Measurements from ENCODE around the gene SOX5. TPM values are rescaled to one million over a fixed set of nuclear protein-coding genes. Genes with fewer than 3 reads are reported as not detected.

SOX5 gene
- total RNA-seq, 2 experiments from 2014 or later, result not detected

DNA sequence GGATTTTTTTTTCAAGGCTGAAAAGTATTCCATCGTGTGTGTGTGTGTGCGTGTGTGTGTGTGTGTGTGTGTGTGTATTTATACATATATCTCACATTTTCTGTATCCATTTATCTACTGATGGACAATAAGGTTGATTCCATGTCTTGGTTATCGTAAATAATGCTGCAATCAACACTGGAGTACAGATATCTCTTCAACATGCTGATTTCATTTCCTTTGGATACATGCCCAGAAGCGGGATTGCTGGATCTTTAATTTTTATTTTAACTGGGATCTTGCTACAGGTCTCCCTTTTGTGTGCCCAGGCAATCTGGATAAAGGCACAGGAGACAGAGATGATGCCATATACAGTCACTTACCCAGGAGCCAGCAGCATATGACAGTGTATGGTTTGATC lies 338.1 kb downstream of the SOX5 start:
- ATAC-seq (ENCODE audit: low read depth), result no peak
- POLR2A ChIA-PET, result no interaction called here
- H3K4me1 Mint-ChIP-seq, result no peaks in the 10 kb centered on the region

DNA sequence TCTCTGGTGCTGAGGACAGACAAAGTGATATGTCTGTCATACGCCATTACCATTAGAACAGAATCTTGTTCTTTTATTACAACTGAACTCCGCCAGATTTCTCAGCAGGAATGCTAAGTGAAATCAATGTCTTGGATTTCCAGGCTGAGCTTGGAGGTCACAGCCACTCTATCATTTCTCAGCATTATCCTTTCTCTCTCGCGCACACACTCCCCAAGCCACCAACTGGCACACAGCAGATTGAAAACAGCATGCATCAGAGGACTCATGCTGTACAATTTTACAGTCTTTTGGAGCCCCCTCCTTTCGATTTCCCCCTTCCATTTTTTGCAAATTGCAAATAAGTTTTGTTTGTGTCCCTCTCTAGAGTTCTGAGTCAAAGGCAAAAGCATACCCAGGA lies 348.6 kb downstream of the SOX5 start:
- no peak overlapping the region for H3K4me3 Mint-ChIP-seq
- H3K27me3 Mint-ChIP-seq, result peaks cover 1% of the 10 kb centered on the region
- no peaks in the 10 kb centered on the region for H3K4me1 Mint-ChIP-seq
- DNase-seq, result no peak
- peaks cover 9% of the 10 kb centered on the region for H3K9me3 Mint-ChIP-seq
- ATAC-seq (ENCODE audit: low read depth), result no peak
- H3K27ac Mint-ChIP-seq, result no peak overlapping the region
- POLR2A ChIA-PET, result no interaction called here
- no peaks in the 10 kb centered on the region for H3K36me3 Mint-ChIP-seq

More for the DNA sequence above, 338.1 kb downstream of the SOX5 start:
- Mint-ChIP-seq H3K4me3 (no peak overlapping the region), H3K36me3 (no peaks in the 10 kb centered on the region), H3K27me3 (no peaks in the 10 kb centered on the region), H3K27ac (no peak overlapping the region), H3K9me3 (peaks cover 4% of the 10 kb centered on the region)
- no peak for DNase-seq

DNA sequence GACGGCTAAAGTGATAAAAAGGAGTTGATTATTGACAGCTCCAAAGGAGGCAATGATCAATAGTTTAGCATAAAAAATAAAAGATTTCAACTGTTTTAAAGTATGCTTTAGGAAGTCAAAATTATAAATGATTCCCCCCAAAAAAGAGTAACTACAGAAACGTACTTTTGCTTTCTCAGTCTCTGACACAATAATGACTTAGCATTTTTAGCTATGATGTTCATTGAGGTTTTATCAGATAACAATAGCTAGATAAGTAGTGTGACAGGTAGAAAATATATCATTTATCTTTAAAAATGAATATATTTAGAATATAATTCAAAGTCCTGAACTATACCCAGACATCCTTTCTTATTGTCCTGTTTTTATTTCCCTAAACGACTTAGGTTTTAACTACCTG lies 352.9 kb downstream of the SOX5 start:
- Mint-ChIP-seq H3K4me1 (no peaks in the 10 kb centered on the region), H3K27me3 (peaks cover 1% of the 10 kb centered on the region), H3K36me3 (no peaks in the 10 kb centered on the region), H3K4me3 (no peak overlapping the region), H3K9me3 (peaks cover 6% of the 10 kb centered on the region), H3K27ac (no peak overlapping the region)
- POLR2A ChIA-PET, result no interaction called here
- ATAC-seq (ENCODE audit: low read depth) (no peak), DNase-seq (no peak)

DNA sequence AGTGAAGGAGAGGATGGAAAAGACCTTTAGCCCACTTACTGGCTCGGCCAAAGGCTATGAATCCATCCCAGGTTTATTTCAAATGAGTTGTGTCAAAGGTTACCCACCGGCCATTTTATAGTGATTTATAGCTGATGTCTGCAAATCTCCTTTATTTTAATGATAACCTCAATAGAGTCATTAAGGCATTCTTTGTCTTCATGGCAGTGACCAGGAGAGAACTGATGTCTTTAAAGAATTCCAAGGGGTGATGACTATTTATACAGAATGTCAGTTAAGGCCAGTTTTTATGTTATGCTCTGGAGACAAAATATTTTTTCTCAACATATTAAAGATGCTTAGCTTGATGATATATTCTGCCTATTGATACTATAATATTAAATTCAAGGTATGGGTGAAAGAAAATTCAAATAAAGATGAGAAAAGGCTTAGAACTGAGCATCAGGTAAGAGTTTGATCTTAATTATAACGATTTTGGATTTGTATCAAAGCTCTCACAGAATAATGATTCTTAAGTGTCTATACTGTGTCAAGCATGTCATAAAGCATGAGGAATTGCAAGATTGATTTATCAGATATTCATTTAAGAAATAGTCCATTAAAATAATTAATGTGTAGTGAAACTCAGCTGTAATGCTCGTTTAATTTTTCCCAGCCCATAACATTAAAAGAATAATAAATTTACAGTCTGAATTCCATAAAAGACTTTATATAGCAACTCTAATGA lies 361.5 kb downstream of the SOX5 start:
- H3K27me3 Mint-ChIP-seq, result no peaks in the 10 kb centered on the region
- no peak for DNase-seq
- no peaks in the 10 kb centered on the region for H3K9me3 Mint-ChIP-seq

DNA sequence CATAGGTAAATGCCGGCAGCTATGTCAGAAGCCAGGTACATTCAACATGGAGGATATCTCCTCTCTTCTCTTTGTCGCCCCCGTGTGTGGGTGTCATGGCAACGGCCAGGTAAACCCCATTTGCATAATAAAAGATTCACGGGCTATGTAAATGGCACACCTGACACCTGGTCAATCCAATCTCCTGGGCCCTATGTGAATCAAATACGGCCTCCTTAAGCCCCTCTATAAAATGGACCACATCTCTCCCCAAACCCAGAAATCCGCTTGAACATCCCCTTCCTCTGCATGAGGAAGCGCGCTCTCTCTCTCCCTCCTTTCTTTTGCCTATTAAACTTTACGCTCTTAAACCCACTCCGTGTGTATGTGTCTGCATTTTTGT lies 363.7 kb downstream of the SOX5 start:
- H3K27me3 Mint-ChIP-seq, result no peaks in the 10 kb centered on the region
- DNase-seq (no peak), ATAC-seq (ENCODE audit: low read depth) (no peak)
- no peaks in the 10 kb centered on the region for H3K36me3 Mint-ChIP-seq
- no peaks in the 10 kb centered on the region for H3K4me1 Mint-ChIP-seq
- H3K4me3 Mint-ChIP-seq, result no peak overlapping the region
- H3K27ac Mint-ChIP-seq, result no peak overlapping the region
- no peaks in the 10 kb centered on the region for H3K9me3 Mint-ChIP-seq
- POLR2A ChIA-PET, result no interaction called here

More for the DNA sequence above, 361.5 kb downstream of the SOX5 start:
- Mint-ChIP-seq H3K4me3 (no peak overlapping the region), H3K4me1 (no peaks in the 10 kb centered on the region), H3K36me3 (no peaks in the 10 kb centered on the region), H3K27ac (no peak overlapping the region)
- POLR2A ChIA-PET, result no interaction called here
- ATAC-seq (ENCODE audit: low read depth), result no peak

DNA sequence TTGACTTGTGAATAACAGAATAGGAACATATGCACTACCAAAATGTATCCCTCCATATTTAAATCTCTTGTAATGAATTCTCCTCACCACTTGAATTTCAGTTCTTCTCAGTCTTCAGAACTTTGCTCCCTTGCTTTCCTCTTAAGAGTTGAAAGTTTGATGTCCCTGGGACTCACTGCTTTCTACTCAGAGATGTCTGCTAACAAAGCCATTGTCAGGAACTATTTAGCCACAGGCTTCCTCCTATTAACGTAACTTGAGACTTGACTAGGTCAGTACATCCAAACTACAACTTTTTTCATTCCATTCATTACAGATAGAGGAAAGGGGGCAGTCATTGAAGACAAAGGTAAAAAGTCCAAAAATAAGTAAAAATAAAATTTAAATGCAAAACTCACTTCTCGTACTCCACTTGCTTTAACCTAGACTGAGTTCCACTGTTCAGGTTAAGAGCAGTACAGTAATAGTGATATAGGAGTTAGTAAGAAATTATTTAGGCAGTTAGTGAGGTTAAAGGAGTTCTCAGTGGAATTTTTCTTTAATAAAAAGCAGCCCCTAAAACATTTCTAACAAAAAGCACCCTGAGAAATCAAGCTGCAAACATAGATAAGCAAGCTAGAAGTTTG lies 364.2 kb downstream of the SOX5 start:
- POLR2A ChIA-PET, result no interaction called here
- Mint-ChIP-seq H3K4me3 (no peak overlapping the region), H3K4me1 (no peaks in the 10 kb centered on the region), H3K27me3 (no peaks in the 10 kb centered on the region), H3K27ac (no peak overlapping the region), H3K36me3 (no peaks in the 10 kb centered on the region), H3K9me3 (no peaks in the 10 kb centered on the region)
- ATAC-seq (ENCODE audit: low read depth), result no peak
- DNase-seq, result no peak

DNA sequence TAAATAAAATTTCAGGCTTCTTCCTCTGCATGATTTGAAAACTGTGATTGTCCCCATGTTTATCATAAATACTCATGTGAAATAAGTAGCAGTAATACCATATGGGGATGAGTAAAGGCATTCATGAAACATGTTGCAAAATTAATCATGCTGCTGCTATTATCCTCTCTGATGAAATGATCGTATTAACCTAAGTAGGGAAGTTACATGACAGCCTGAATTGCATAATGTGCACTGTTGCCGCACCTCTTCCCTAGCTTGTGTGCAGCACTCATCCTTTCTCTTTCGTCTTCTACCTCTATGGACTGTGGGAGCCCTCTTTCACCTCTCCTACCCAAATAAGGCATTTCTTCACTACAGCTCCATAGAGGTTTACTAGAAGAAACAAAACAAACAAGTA lies 367.6 kb downstream of the SOX5 start:
- Mint-ChIP-seq H3K27me3 (no peaks in the 10 kb centered on the region), H3K27ac (no peak overlapping the region), H3K4me1 (no peaks in the 10 kb centered on the region), H3K4me3 (no peak overlapping the region), H3K9me3 (no peaks in the 10 kb centered on the region), H3K36me3 (no peaks in the 10 kb centered on the region)
- ATAC-seq (ENCODE audit: low read depth), result no peak
- no peak for DNase-seq
- POLR2A ChIA-PET, result no interaction called here

DNA sequence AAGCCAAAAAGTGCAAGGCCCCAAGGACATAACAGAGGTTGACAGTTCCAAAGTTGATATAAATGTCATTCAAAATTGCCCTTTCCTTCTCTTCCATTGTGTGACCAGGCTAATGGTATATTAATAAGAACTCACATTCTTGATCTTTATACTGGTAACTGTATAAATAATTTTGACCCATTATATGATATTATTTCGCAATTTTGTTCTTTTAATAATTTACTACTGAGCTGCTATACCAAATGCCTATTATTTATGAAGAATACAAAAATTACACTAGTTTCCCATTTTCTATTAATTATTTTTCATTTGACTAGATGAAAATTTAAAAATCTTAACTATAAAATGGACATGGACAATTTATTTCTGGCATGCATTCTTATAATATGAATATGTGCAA lies 370.2 kb downstream of the SOX5 start:
- no peaks in the 10 kb centered on the region for H3K36me3 Mint-ChIP-seq
- no peak overlapping the region for H3K4me3 Mint-ChIP-seq
- H3K27me3 Mint-ChIP-seq, result no peaks in the 10 kb centered on the region
- no peak for DNase-seq
- no peaks in the 10 kb centered on the region for H3K4me1 Mint-ChIP-seq
- POLR2A ChIA-PET, result no interaction called here
- H3K27ac Mint-ChIP-seq, result no peak overlapping the region
- no peak for ATAC-seq (ENCODE audit: low read depth)
- H3K9me3 Mint-ChIP-seq, result peaks cover 1% of the 10 kb centered on the region

DNA sequence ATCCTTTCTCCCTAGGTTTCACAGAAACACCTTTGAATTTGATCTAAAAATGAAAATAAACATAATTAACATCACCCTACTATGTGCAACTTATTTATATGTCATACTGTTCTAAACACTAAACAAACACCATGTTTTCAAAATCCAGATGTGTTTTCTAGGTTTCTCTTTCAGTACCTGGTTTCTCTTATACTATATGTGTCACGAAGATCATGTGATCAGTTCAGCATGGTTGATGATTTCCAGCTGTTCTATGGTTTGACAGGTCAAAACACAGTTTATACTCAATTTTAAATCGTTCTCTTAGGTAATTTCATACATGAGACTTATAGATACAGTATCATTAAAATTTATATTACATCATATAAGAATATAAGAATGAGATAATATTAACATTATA lies 373.1 kb downstream of the SOX5 start:
- ATAC-seq (ENCODE audit: low read depth) (no peak), DNase-seq (no peak)
- Mint-ChIP-seq H3K36me3 (no peaks in the 10 kb centered on the region), H3K27me3 (no peaks in the 10 kb centered on the region), H3K27ac (no peak overlapping the region), H3K4me1 (no peaks in the 10 kb centered on the region), H3K9me3 (peaks cover 2% of the 10 kb centered on the region), H3K4me3 (no peak overlapping the region)
- POLR2A ChIA-PET, result no interaction called here

DNA sequence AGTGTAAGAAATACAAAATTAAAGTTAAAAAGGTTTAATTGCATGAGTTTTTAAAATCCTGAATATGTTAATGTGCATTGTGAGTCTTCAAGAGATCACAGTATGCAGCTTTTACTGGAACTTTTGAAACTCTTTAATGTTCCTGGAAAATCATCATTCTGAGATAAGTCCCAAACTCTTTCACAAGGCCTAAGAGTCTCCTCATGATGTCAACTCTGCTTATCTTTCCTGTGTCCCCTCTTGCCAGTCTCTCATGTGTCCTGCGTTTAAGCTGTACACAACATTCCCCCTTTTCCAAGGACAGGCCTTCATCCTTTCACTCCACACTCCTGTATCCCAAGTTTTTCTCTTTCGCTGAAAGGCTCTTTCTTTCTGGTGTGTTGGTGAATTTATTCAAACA lies 380.1 kb downstream of the SOX5 start:
- POLR2A ChIA-PET, result no interaction called here
- no peaks in the 10 kb centered on the region for H3K36me3 Mint-ChIP-seq
- no peaks in the 10 kb centered on the region for H3K4me1 Mint-ChIP-seq
- no peaks in the 10 kb centered on the region for H3K27me3 Mint-ChIP-seq
- peaks cover 3% of the 10 kb centered on the region for H3K9me3 Mint-ChIP-seq
- no peak for ATAC-seq (ENCODE audit: low read depth)
- no peak for DNase-seq
- no peak overlapping the region for H3K4me3 Mint-ChIP-seq
- no peak overlapping the region for H3K27ac Mint-ChIP-seq

DNA sequence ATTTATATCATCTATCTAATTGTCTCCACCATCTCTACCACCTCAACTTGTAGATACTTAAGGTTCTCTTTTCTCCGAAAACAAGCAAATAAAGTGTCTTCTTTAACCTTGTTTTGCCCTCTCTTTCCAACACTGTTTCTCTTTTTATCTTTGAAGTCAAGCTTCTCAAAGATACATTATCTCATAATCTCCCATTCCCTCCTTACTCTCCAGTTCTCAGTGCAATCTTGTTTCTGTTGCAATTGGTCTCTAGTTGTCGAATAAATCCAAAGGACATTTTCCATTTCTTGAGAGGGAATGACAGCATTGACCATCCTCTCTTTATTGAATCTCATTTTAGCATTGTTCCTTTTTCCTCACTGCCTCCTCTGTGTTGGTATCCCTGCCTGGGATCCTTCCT lies 383.3 kb downstream of the SOX5 start:
- peaks cover 1% of the 10 kb centered on the region for H3K9me3 Mint-ChIP-seq
- H3K27me3 Mint-ChIP-seq, result no peaks in the 10 kb centered on the region
- H3K4me3 Mint-ChIP-seq, result no peak overlapping the region
- POLR2A ChIA-PET, result no interaction called here
- H3K27ac Mint-ChIP-seq, result no peak overlapping the region
- no peaks in the 10 kb centered on the region for H3K36me3 Mint-ChIP-seq
- H3K4me1 Mint-ChIP-seq, result no peaks in the 10 kb centered on the region
- ATAC-seq (ENCODE audit: low read depth) (no peak), DNase-seq (no peak)

DNA sequence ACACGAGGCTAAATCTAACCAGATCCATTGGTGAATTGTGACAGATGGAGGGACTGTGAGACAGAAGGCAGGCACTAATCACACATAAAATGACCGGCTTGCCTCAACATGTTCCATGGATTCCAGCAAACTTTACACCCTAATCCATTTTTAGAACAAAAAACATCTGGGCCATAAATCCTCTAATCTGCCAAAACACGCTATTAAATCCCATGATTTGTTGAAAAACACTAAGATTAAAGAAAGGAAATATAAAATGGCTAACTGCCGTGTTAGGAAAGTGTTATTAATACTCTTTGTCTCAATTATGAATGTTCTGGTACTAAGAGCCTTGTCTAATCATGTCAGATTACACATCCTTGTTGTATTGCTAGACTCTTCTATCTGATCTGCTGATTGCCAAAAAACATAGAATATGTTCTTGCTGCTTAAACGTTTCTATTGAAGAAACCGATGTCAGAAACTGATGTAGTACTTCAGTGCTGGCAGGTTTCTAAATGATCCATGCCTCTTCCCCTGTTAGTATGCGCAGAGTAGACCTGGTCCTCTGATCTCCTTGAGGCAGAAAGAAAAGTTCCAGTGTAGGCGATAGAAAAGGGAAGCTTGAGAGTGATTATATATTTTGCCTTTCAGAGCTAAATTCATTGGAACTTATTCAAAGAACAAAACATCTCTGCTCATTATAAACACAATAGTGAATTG lies 384.9 kb downstream of the SOX5 start:
- H3K27ac Mint-ChIP-seq, result no peak overlapping the region
- H3K4me1 Mint-ChIP-seq, result no peaks in the 10 kb centered on the region
- H3K36me3 Mint-ChIP-seq, result no peaks in the 10 kb centered on the region
- ATAC-seq (ENCODE audit: low read depth) (no peak), DNase-seq (no peak)
- no peaks in the 10 kb centered on the region for H3K27me3 Mint-ChIP-seq
- H3K4me3 Mint-ChIP-seq, result no peak overlapping the region
- H3K9me3 Mint-ChIP-seq, result peaks cover 1% of the 10 kb centered on the region
- POLR2A ChIA-PET, result no interaction called here

DNA sequence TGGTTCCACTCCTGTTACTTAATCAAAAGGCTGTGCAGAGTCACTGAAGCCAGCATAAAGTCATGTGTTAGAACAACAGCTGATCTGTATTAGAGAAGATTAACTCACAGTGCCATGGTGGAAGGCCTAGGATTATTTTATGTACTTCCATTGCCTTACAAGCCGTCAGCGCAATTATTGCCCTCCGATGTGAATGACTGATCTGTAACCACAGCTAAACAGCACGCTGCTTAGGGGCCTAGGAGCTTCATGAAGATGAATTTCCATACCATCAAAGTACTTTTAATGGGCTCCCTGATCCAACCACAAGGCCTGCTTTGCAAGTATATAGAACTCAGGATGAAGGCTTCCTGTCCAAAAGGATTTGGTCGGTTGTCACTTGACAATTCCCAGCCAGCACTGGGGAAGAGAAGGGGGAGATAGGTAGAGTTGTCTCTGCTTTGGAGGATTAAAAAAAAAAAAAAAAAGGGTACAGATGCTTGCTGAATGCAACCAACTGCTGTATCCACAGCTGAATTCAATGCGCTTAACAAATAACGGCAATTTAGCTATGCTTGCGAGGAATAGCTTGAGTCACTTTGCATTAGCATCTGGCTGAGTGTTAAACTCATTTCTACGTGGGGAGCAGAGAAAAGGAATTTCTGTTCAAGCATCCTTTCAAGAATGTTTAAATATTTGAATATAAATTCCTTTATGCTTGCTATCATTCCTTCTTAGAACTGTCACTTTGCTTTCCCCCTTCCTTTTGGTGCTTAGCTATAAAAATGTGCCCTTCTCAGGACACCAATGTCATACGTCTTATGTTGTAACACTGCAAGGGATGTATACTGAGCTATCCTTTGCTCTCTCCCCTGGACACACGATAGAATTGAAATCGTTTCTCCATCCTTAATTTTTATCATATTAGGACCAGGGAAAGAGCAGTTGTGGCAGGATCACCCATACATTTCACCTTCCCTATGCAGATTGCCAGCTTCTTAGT lies 387.8 kb downstream of the SOX5 start:
- H3K4me1 Mint-ChIP-seq, result no peaks in the 10 kb centered on the region
- peaks cover 4% of the 10 kb centered on the region for H3K9me3 Mint-ChIP-seq
- no peak for DNase-seq
- POLR2A ChIA-PET, result no interaction called here
- no peak overlapping the region for H3K27ac Mint-ChIP-seq
- ATAC-seq (ENCODE audit: low read depth), result no peak
- no peaks in the 10 kb centered on the region for H3K36me3 Mint-ChIP-seq
- H3K27me3 Mint-ChIP-seq, result no peaks in the 10 kb centered on the region
- H3K4me3 Mint-ChIP-seq, result no peak overlapping the region

All from activated naive CD8-positive, alpha-beta T cell treated with anti-CD3 and anti-CD28 coated beads, Interleukin-2, amount 10 ng/mL, durations not matched to agents 7 days and 5 days (primary cell).